SK-N-SH (cell line): Measurements from ENCODE around the gene NFIX. TPM values are rescaled to one million over a fixed set of nuclear protein-coding genes. Genes with fewer than 3 reads are reported as not detected.

Experiments used
- CTCF ChIA-PET: fragments of 300-600, 350-600 bp; formaldehyde crosslinking; extraction: SDS; loops from one replicate; lab custom pipeline; 2021; lab: Yijun Ruan, JAX
- POLR2A ChIA-PET: fragments of 350-600 bp; sonication (Branson Sonifier 250); formaldehyde crosslinking; extraction: SDS; loops from one replicate; lab custom pipeline; 2020; ENCODE audit warnings: antibody characterized with exemption, inconsistent platforms; lab: Yijun Ruan, JAX
- DNase-seq: peaks from one replicate; pipeline ENCODE4 v3.0.0; 2012
- H2AFZ ChIP-seq: fragments of 200-600 bp; sonication (generic); 2 replicates; pipeline ENCODE4 v1.8.1; 2016; ENCODE audit warnings: antibody characterized with exemption, mild to moderate bottlenecking, low read depth
- H3F3A ChIP-seq: fragments of 200-600 bp; sonication (generic); replicated peaks from 2 replicates; pipeline ENCODE3; 2016; ENCODE audit warnings: antibody characterized with exemption, mild to moderate bottlenecking; ENCODE audit not compliant: insufficient read depth
- H3K27ac ChIP-seq, 2 experiments: fragments of 200-500 bp in 1 of 2; fragments of 200-600 bp in 1 of 2; sonication (Bioruptor generic) in 1 of 2; sonication (generic), shearing (Covaris generic) in 1 of 2; 2 replicates each; pipeline versions ENCODE4 v1.5.1 to v1.6.1; 2014 to 2016; ENCODE audit warnings: low read depth in 2 of 2, inconsistent platforms in 1 of 2, low read length in 1 of 2, mild to moderate bottlenecking in 1 of 2, mixed read lengths in 1 of 2
- H3K27me3 ChIP-seq: fragments of 200-600 bp; sonication (generic), shearing (Covaris generic); 2 replicates; pipeline ENCODE4 v1.6.1; 2016; ENCODE audit warnings: mixed run types; ENCODE audit not compliant: insufficient read depth
- H3K36me3 ChIP-seq, 2 experiments: fragments of 200-500 bp in 1 of 2; fragments of 200-600 bp in 1 of 2; sonication (Bioruptor generic) in 1 of 2; sonication (generic) in 1 of 2; replicated peaks in 1 of 2; 2 replicates each; pipeline versions ENCODE3 to v1.5.1; 2014 to 2016; ENCODE audit warnings: low read length in 1 of 2, mild to moderate bottlenecking in 1 of 2; ENCODE audit not compliant: insufficient read depth in 2 of 2, control insufficient read depth in 1 of 2
- H3K4me1 ChIP-seq, 2 experiments: fragments of 200-500 bp in 1 of 2; fragments of 200-600 bp in 1 of 2; sonication (Bioruptor generic) in 1 of 2; sonication (generic), shearing (Covaris generic) in 1 of 2; 2 replicates each; pipeline versions ENCODE4 v1.5.1 to v1.6.1; 2014 to 2016; ENCODE audit warnings: low read depth in 1 of 2, low read length in 1 of 2, mixed run types in 1 of 2; ENCODE audit not compliant: insufficient read depth in 2 of 2, control insufficient read depth in 1 of 2
- H3K4me2 ChIP-seq: fragments of 200-600 bp; sonication (generic), shearing (Covaris generic); 2 replicates; pipeline ENCODE4 v1.6.1; 2017; ENCODE audit warnings: mixed run types
- H3K4me3 ChIP-seq, 2 experiments: fragments of 200-500 bp in 1 of 2; fragments of 200-600 bp in 1 of 2; sonication (Bioruptor generic) in 1 of 2; sonication (generic), shearing (Covaris generic) in 1 of 2; 2 replicates each; pipeline versions ENCODE4 v1.5.1 to v1.8.1; 2014 to 2016; ENCODE audit warnings: low read depth in 2 of 2, inconsistent platforms in 1 of 2, low read length in 1 of 2, mild to moderate bottlenecking in 1 of 2, mixed read lengths in 1 of 2, moderate library complexity in 1 of 2
- H3K79me2 ChIP-seq: fragments of 200-600 bp; sonication (generic); 2 replicates; pipeline ENCODE4 v1.8.1; 2017; ENCODE audit warnings: mild to moderate bottlenecking; ENCODE audit not compliant: insufficient read depth
- H3K9ac ChIP-seq: fragments of 200-600 bp; sonication (generic); 2 replicates; pipeline ENCODE4 v1.6.1; 2017; ENCODE audit warnings: mixed run types
- H3K9me2 ChIP-seq: fragments of 200-600 bp; sonication (generic); 2 replicates; pipeline ENCODE4 v1.6.1; 2017; ENCODE audit warnings: mixed run types
- H3K9me3 ChIP-seq: fragments of 200-600 bp; sonication (generic); 2 replicates; pipeline ENCODE4 v1.6.1; 2017; ENCODE audit warnings: mixed run types, mild to moderate bottlenecking, moderate library complexity
- H4K20me1 ChIP-seq: fragments of 200-600 bp; sonication (generic); 2 replicates; pipeline ENCODE4 v1.6.1; 2017; ENCODE audit warnings: mild to moderate bottlenecking, mixed run types; ENCODE audit not compliant: insufficient read depth
- FOXJ3 ChIP-seq: sonication (generic); formaldehyde crosslinking; IDR thresholded peaks from 2 replicates; pipeline ENCODE4 v1.5.1; 2020; ENCODE audit warnings: mild to moderate bottlenecking, missing genetic modification reagents
- IRF3 ChIP-seq: fragments of 150-350 bp; IDR thresholded peaks from 2 replicates; pipeline ENCODE4 v1.6.1; 2016; ENCODE audit warnings: mild to moderate bottlenecking, low read depth, low read length
- JUND ChIP-seq: IDR thresholded peaks from 2 replicates; pipeline ENCODE4 v1.4.0; 2012
- MAX ChIP-seq: IDR thresholded peaks from 2 replicates; pipeline ENCODE4 v1.4.0; 2012; ENCODE audit warnings: low read depth
- SIN3A ChIP-seq: IDR thresholded peaks from 2 replicates; pipeline ENCODE4 v1.6.1; 2012; ENCODE audit warnings: low read depth, mild to moderate bottlenecking, low read length, moderate library complexity, borderline replicate concordance
- ZBTB33 ChIP-seq: IDR thresholded peaks from 2 replicates; pipeline ENCODE4 v1.4.0; 2012; ENCODE audit warnings: low read depth, borderline replicate concordance
- WGBS: methylation state at CpG from one replicate; pipeline ENCODE4 v1.1.6; 2017; ENCODE audit warnings: low lambda C conversion rate; 5-methylcytosine and 5-hydroxymethylcytosine counted together
- polyA plus RNA-seq, 3 experiments: library from polyadenylated mRNA; depleted of rRNA; stranded (reverse); fragments of >200 nt; gene quantifications; 2 replicates each; pipeline ENCODE4 v1.2.3, GENCODE V29; 2012

Gene NFIX
- polyA plus RNA-seq, 1 of the 3 experiments (the other 2 are of a cell fraction): 14.8 TPM

- no peak for TF ChIP-seq ZBTB33
- TF ChIP-seq, all 33 proteins: peak for 0
These were observed 45.6 kb downstream of the NFIX start (continued) for GRCh38 chr19:13040948-13041292.

GRCh38 chr19:13042443-13043130, 47.3 kb downstream of the NFIX start:
- H3K9me2 ChIP-seq: no peaks in the 10 kb centered on the region
- DNase-seq: no peak
- no peaks in the 10 kb centered on the region for H3K9me3 ChIP-seq
- POLR2A ChIA-PET: interaction anchor here (1.2 kb wide), 1 partner anchor 13 kb away, joined by 3 read pairs; no protein-coding TSS in a partner anchor
- peak overlapping the region in 1 of 2 experiments; percentile 17; a peak in 1 of 4 replicates for H3K27ac ChIP-seq
- H3K9ac ChIP-seq: no peak overlapping the region
- H3K27me3 ChIP-seq: no peaks in the 10 kb centered on the region
- WGBS: 97% methylated on average over 9 of the region's 9 CpGs
- CTCF ChIA-PET: interaction anchor here (0.6 to 4.1 kb wide), 10 partner anchors 9 to 265 kb away, joined by 3 to 28 read pairs (median 4); no protein-coding TSS in a partner anchor
- peaks cover 27 to 41% of the 10 kb centered on the region in 2 experiments; a peak in 2 of 4 replicates for H3K4me1 ChIP-seq
- no peak overlapping the region for H3K4me3 ChIP-seq
- H3K4me2 ChIP-seq: no peak overlapping the region
- no peak overlapping the region for H2AFZ ChIP-seq
- H3K36me3 ChIP-seq: peaks cover 6 to 9% of the 10 kb centered on the region in 2 experiments
- no peaks in the 10 kb centered on the region for H4K20me1 ChIP-seq
- TF ChIP-seq JUND (no peak), FOXJ3 (CRISPR knock-in tag) (no peak), IRF3 (no peak), ZBTB33 (no peak), MAX (no peak), SIN3A (no peak)
- TF ChIP-seq, all 33 proteins: peak for 0
- H3K79me2 ChIP-seq: peaks cover 84% of the 10 kb centered on the region
- H3F3A ChIP-seq: no peaks in the 10 kb centered on the region
